Right atrium auricular region (tissue), 2 donors: ENCODE data around the gene IGSF9B. TPM values are rescaled to one million over a fixed set of nuclear protein-coding genes. Genes with fewer than 3 reads are reported as not detected.

Experiments
- DNase-seq: peaks from one replicate; pipeline ENCODE4 v3.0.0-alpha.2; 2019; ENCODE audit warnings: low spot score
- H3K27ac ChIP-seq, 2 donors: fragments of 200-600 bp; sonication (generic); 1 replicate in 1 of 2; 2 replicates in 1 of 2; pipeline ENCODE4 v1.5.1; 2016 to 2019
- H3K27me3 ChIP-seq, 2 donors: fragments of 200-600 bp; sonication (generic); one replicate each; pipeline versions ENCODE4 v1.5.1 to v1.6.0; 2017 to 2019
- H3K36me3 ChIP-seq: fragments of 200-600 bp; sonication (generic); one replicate; pipeline ENCODE4 v1.5.1; 2016
- H3K4me1 ChIP-seq, 2 donors: fragments of 200-600 bp; sonication (generic); one replicate each; pipeline versions ENCODE4 v1.5.1 to v1.6.0; 2017 to 2019
- H3K4me3 ChIP-seq, 2 donors: fragments of 200-600 bp; sonication (generic); 1 replicate in 1 of 2; 2 replicates in 1 of 2; pipeline ENCODE4 v1.5.1; 2017 to 2019; ENCODE audit warnings: mild to moderate bottlenecking in 1 of 2, moderate library complexity in 1 of 2
- H3K9me3 ChIP-seq, 2 donors: fragments of 200-600 bp; sonication (generic); one replicate each; pipeline ENCODE4 v1.5.1; 2019
- total RNA-seq, 2 donors: library from RNA; depleted of rRNA; stranded (reverse); fragments of >200 nt; gene quantifications; one replicate each; pipeline ENCODE4 v1.1.0, GENCODE V29; 2016
- TF ChIP-seq, protein P1 (sequence below), 2 donors: fragments of 200-600 bp; sonication (generic); IDR thresholded peaks; one replicate each; pipeline ENCODE4 v1.5.1; 2019; ENCODE audit warnings: antibody characterized with exemption in 2 of 2

Gene IGSF9B
- total RNA-seq, 2 donors from 2014 or later = 17.2 to 32.1 TPM

DNA sequence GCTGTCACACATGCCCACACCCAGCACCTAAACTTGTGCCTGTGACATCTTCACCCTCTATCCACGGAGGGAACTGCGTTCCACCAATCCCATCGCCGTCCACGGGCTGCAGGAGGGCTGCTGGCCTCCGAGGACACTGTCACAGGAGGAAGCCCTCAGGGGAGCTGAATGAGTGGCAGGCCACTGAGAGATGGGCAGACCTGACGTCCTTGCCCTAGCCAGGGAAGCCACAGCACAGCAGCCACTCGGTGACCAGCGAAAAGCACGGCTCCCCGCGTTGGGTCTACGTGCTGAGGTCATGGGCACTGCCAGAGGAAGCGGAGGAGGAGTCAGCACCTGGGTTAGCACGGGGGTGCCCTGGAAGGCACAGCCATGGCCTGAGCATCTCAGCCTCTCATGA lies 50.5 kb downstream of the IGSF9B start:
- no peaks in the 10 kb centered on the region for H3K27me3 ChIP-seq
- H3K9me3 ChIP-seq = no peaks in the 10 kb centered on the region
- H3K4me3 ChIP-seq = no peak overlapping the region
- H3K36me3 ChIP-seq = peaks cover 38% of the 10 kb centered on the region
- DNase-seq = no peak
- H3K27ac ChIP-seq = no peak overlapping the region
- no peaks in the 10 kb centered on the region for H3K4me1 ChIP-seq
- TF ChIP-seq, protein P1, sequence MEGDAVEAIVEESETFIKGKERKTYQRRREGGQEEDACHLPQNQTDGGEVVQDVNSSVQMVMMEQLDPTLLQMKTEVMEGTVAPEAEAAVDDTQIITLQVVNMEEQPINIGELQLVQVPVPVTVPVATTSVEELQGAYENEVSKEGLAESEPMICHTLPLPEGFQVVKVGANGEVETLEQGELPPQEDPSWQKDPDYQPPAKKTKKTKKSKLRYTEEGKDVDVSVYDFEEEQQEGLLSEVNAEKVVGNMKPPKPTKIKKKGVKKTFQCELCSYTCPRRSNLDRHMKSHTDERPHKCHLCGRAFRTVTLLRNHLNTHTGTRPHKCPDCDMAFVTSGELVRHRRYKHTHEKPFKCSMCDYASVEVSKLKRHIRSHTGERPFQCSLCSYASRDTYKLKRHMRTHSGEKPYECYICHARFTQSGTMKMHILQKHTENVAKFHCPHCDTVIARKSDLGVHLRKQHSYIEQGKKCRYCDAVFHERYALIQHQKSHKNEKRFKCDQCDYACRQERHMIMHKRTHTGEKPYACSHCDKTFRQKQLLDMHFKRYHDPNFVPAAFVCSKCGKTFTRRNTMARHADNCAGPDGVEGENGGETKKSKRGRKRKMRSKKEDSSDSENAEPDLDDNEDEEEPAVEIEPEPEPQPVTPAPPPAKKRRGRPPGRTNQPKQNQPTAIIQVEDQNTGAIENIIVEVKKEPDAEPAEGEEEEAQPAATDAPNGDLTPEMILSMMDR (IDR thresholded peaks at IDR 0.05) = no peak

DNA sequence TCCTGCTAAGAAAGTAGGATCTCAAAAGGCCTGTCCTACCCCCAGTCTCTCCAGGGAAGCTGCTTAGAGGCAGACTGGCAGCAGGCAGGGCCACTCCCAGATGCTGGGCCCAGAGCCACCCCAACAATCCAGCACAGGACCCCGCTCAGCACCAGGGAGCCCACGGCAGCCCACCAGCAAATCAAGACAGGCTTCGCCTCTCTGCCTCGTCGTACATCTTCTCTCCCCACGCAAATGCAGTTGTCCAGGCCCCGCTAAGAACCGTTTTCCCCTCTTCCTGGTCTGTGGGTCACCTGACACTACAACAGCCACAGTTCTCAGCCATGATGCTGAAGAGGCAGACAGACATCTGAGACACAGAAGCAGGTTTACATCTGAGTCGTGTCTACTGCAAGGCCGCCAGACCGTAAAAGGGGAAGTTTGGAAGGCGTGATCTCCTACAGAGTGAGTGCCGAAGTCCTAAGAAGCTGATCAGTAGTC lies 51.1 kb downstream of the IGSF9B start:
- Histone ChIP-seq H3K27me3 (no peaks in the 10 kb centered on the region), H3K9me3 (no peaks in the 10 kb centered on the region), H3K27ac (no peak overlapping the region), H3K4me1 (no peaks in the 10 kb centered on the region), H3K4me3 (no peak overlapping the region), H3K36me3 (peaks cover 38% of the 10 kb centered on the region)
- no peak for DNase-seq
- TF ChIP-seq, protein P1 (IDR thresholded peaks at IDR 0.05) = no peak

DNA sequence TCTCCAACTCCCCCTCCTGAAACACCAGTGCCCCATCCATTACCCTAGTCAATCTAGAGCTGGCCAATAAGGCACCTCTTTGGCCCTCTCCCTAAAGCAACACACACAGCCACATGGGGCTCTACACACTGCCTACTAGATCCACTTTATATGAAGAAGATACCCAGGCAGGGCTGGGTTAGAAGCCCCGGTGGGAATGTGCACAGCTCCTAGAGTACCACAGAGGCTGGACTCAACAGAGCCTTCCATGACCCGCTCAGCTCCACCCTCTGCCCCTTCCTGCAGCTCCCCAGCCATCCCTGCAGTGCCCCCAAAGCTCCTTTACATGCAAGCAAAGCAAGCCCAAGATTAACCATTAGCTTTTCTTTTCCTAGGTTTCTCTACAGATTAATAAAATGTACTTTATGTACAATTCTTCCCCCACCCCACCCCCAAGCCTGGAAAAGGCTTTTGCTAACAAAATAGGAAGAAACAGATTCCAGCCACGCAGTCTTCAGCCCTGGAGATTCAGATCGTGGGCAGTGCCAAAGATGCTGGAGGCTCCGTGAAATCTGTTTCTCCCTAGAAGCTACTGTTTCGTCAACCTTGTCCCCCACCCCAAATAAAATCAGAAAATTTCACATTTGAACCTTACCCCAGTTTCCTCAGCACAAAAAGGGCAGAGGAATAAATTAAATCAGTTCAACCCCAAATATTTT lies 51.8 kb downstream of the IGSF9B start:
- no peaks in the 10 kb centered on the region for H3K9me3 ChIP-seq
- TF ChIP-seq, protein P1 (IDR thresholded peaks at IDR 0.05) = no peak
- H3K4me3 ChIP-seq = no peak overlapping the region
- no peak for DNase-seq
- no peak overlapping the region for H3K27ac ChIP-seq
- H3K36me3 ChIP-seq = peaks cover 33% of the 10 kb centered on the region
- H3K4me1 ChIP-seq = no peaks in the 10 kb centered on the region
- no peaks in the 10 kb centered on the region for H3K27me3 ChIP-seq

GRCh38 chr11:133903875-133904817 lies 52.6 kb downstream of the IGSF9B start:
- peaks cover 25% of the 10 kb centered on the region for H3K36me3 ChIP-seq
- H3K4me3 ChIP-seq = no peak overlapping the region

GRCh38 chr11:133903056-133903455 lies 53.7 kb downstream of the IGSF9B start:
- DNase-seq = no peak
- no peaks in the 10 kb centered on the region for H3K27me3 ChIP-seq
- no peaks in the 10 kb centered on the region for H3K4me1 ChIP-seq
- H3K36me3 ChIP-seq = peaks cover 15% of the 10 kb centered on the region
- H3K9me3 ChIP-seq = no peaks in the 10 kb centered on the region
- H3K27ac ChIP-seq = no peak overlapping the region
- H3K4me3 ChIP-seq = no peak overlapping the region
- TF ChIP-seq, protein P1 (IDR thresholded peaks at IDR 0.05) = no peak

More at GRCh38 chr11:133903875-133904817, 52.6 kb downstream of the IGSF9B start:
- Histone ChIP-seq H3K27me3 (no peaks in the 10 kb centered on the region), H3K4me1 (no peaks in the 10 kb centered on the region), H3K27ac (no peak overlapping the region), H3K9me3 (no peaks in the 10 kb centered on the region)
- TF ChIP-seq, protein P1 (IDR thresholded peaks at IDR 0.05) = no peak
- DNase-seq = no peak
